ENCODE measurements around the gene LTA.

LTA gene

GRCh38 chr6:31607317-31607716, 35.2 kb downstream of the LTA start:
- Histone ChIP-seq H3K9me3 (ENCODE audit: control insufficient read depth, insufficient read depth, low read depth, low read length) (no peaks in the 10 kb centered on the region), H3K4me3 (ENCODE audit: low read depth, low read length) (no peak overlapping the region), H3K27ac (ENCODE audit: extremely low read depth, low read depth, low read length) (no peak overlapping the region), H3K36me3 (ENCODE audit: control insufficient read depth in 2 of 2, insufficient read depth in 1 of 2, low read length in 2 of 2) (no peaks in the 10 kb centered on the region), H3K4me1 (ENCODE audit: control insufficient read depth, insufficient read depth, low read length) (peaks cover 7% of the 10 kb centered on the region; the same call in 1 of the 2 replicates)
- POLR2A ChIA-PET: interaction anchor here (0.7 kb wide), 2 partner anchors 9 to 79 kb away, joined by 3 read pairs; no protein-coding TSS in a partner anchor
- CTCF ChIA-PET: interaction anchor here (0.5 to 7.8 kb wide), 6 partner anchors 10 to 1015 kb away, joined by 3 to 113 read pairs (median 5); no protein-coding TSS in a partner anchor
- TF ChIP-seq REST (tag by site-specific recombination; IDR thresholded peaks at IDR 0.05) (no peak), ZNF791 (tag by site-specific recombination; IDR thresholded peaks at IDR 0.05) (no peak), ZNF626 (tag by site-specific recombination; IDR thresholded peaks at IDR 0.05) (no peak), ZNF24 (tag by site-specific recombination; IDR thresholded peaks at IDR 0.05) (no peak), PRDM4 (tag by site-specific recombination; IDR thresholded peaks at IDR 0.05) (no peak)

- H3K4me3 ChIP-seq (ENCODE audit: low read depth, low read length): no peak overlapping the region
- peaks cover 7% of the 10 kb centered on the region; the same call in 1 of the 2 replicates for H3K4me1 ChIP-seq (ENCODE audit: control insufficient read depth, insufficient read depth, low read length)
- peak overlapping the region; percentile 11 for H3K27ac ChIP-seq (ENCODE audit: extremely low read depth, low read depth, low read length)
- no peaks in the 10 kb centered on the region for H3K9me3 ChIP-seq (ENCODE audit: control insufficient read depth, insufficient read depth, low read depth, low read length)
- no peaks in the 10 kb centered on the region for H3K36me3 ChIP-seq (ENCODE audit: control insufficient read depth in 2 of 2, insufficient read depth in 1 of 2, low read length in 2 of 2)
- CTCF ChIA-PET: interaction anchor here (0.6 to 7.8 kb wide), 10 partner anchors 12 to 480 kb away, joined by 3 to 113 read pairs (median 4); partner anchors contain the start of genes ATP6V1G2 and NCR3
- POLR2A ChIA-PET: interaction anchor here (0.6 to 1.5 kb wide), 8 partner anchors 13 to 403 kb away, joined by 3 to 5 read pairs (median 4); partner anchors contain the start of gene C6orf47
- TF ChIP-seq ZNF248 (tag by site-specific recombination; IDR thresholded peaks at IDR 0.05): no peak
- no peak for TF ChIP-seq MYNN (tag by site-specific recombination; IDR thresholded peaks at IDR 0.05; ENCODE audit: borderline replicate concordance)
- no peak for TF ChIP-seq ZNF280D (tag by site-specific recombination; IDR thresholded peaks at IDR 0.05)
- no peak for TF ChIP-seq ZNF571 (tag by site-specific recombination; IDR thresholded peaks at IDR 0.05)
- no peak for TF ChIP-seq AEBP2 (tag by site-specific recombination; IDR thresholded peaks at IDR 0.05; ENCODE audit: borderline replicate concordance)
- 0 out of 2 replicates have a peak, but pooled peaks have one; percentile 11 for TF ChIP-seq ZEB2 (tag by site-specific recombination; IDR thresholded peaks at IDR 0.05)
- TF ChIP-seq ZNF221 (tag by site-specific recombination; IDR thresholded peaks at IDR 0.05; ENCODE audit: borderline replicate concordance): no peak
- no peak for TF ChIP-seq ZNF433 (tag by site-specific recombination; IDR thresholded peaks at IDR 0.05; ENCODE audit: low read depth)
- 0 out of 2 replicates have a peak, but pooled peaks have one; percentile 28 for TF ChIP-seq ZBTB17 (tag by site-specific recombination; IDR thresholded peaks at IDR 0.05)
- no peak for TF ChIP-seq ZNF548 (tag by site-specific recombination; IDR thresholded peaks at IDR 0.05)
- no peak for TF ChIP-seq ZNF114 (tag by site-specific recombination; IDR thresholded peaks at IDR 0.05)
- TF ChIP-seq ZFP37 (tag by site-specific recombination; IDR thresholded peaks at IDR 0.05): no peak
- TF ChIP-seq ZBTB20 (tag by site-specific recombination; IDR thresholded peaks at IDR 0.05): no peak
- no peak for TF ChIP-seq GLI2 (tag by site-specific recombination; IDR thresholded peaks at IDR 0.05; ENCODE audit: borderline replicate concordance, low read depth)
- TF ChIP-seq WT1 (tag by site-specific recombination; IDR thresholded peaks at IDR 0.05): peak; percentile 74
- no peak for TF ChIP-seq ZNF423 (tag by site-specific recombination; IDR thresholded peaks at IDR 0.05)
These were observed 37.7 kb downstream of the LTA start for GRCh38 chr6:31609519-31610406.
